BJ (cell line): ENCODE data around the gene EYA4. TPM values are rescaled to one million over a fixed set of nuclear protein-coding genes. Genes with fewer than 3 reads are reported as not detected.

Experiments
- CTCF ChIA-PET: fragments of 350-600 bp; formaldehyde crosslinking; extraction: SDS; loops from one replicate; lab custom pipeline; 2021; ENCODE audit warnings: antibody characterized with exemption, inconsistent platforms; lab: Yijun Ruan, JAX
- POLR2A ChIA-PET: fragments of 300-600 bp; sonication (Branson Sonifier 250); formaldehyde crosslinking; extraction: SDS; loops from one replicate; lab custom pipeline; 2021; ENCODE audit warnings: antibody characterized with exemption; lab: Charles Lee
- DNase-seq: peaks from one replicate; pipeline ENCODE4 v3.0.0-alpha.2; 2011; ENCODE audit warnings: low read depth
- H3K27me3 ChIP-seq: 2 replicates; pipeline ENCODE4 v1.6.0; 2011; ENCODE audit warnings: low read length; ENCODE audit not compliant: control insufficient read depth, insufficient read depth
- H3K36me3 ChIP-seq: 2 replicates; pipeline ENCODE4 v1.5.1; 2011; ENCODE audit warnings: low read length; ENCODE audit not compliant: control insufficient read depth, insufficient read depth
- H3K4me3 ChIP-seq: 2 replicates; pipeline ENCODE4 v1.5.1; 2011; ENCODE audit warnings: low read depth, mild to moderate bottlenecking, control low read depth, low read length
- polyA plus RNA-seq: library from polyadenylated mRNA; depleted of rRNA; stranded (reverse); fragments of >200 nt; gene quantifications from 2 replicates; pipeline ENCODE4 v1.2.3, GENCODE V29; 2011
- TF ChIP-seq, protein P1 (sequence below): IDR thresholded peaks from 2 replicates; pipeline ENCODE4 v1.5.1; 2011; ENCODE audit warnings: low read depth, mild to moderate bottlenecking, control low read depth, inconsistent platforms, low read length, moderate library complexity; ENCODE audit not compliant: insufficient read depth

Gene EYA4
- polyA plus RNA-seq, 1 experiment, result 0.32 TPM

- ChIA-PET CTCF (no interaction called here), POLR2A (no interaction called here)
Measured at GRCh38 chr6:133339543-133340384, 98.6 kb downstream of the EYA4 start.

DNA sequence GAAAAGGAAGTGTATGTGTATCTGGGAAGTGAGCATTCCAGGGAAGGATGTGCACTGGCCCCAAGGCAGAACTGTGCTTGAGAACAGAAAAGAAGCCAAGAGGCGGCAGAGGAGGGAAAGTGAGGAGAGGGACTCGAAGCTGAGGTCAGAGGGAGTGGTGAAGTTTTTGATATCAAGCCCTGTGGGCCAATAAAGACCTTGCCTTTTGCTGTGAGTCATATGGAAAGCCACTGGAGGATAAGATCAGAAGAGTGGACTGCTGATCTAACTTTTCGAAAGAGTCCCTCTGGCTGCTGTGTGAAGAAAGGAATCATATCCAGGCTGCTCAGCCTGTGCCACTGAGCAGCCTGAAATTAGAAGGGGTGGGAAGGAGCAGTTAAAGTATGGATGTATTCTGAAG, 99.4 kb downstream of the EYA4 start:
- TF ChIP-seq, protein P1, sequence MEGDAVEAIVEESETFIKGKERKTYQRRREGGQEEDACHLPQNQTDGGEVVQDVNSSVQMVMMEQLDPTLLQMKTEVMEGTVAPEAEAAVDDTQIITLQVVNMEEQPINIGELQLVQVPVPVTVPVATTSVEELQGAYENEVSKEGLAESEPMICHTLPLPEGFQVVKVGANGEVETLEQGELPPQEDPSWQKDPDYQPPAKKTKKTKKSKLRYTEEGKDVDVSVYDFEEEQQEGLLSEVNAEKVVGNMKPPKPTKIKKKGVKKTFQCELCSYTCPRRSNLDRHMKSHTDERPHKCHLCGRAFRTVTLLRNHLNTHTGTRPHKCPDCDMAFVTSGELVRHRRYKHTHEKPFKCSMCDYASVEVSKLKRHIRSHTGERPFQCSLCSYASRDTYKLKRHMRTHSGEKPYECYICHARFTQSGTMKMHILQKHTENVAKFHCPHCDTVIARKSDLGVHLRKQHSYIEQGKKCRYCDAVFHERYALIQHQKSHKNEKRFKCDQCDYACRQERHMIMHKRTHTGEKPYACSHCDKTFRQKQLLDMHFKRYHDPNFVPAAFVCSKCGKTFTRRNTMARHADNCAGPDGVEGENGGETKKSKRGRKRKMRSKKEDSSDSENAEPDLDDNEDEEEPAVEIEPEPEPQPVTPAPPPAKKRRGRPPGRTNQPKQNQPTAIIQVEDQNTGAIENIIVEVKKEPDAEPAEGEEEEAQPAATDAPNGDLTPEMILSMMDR, result no peak
- ChIA-PET CTCF (no interaction called here), POLR2A (no interaction called here)
- Histone ChIP-seq H3K4me3 (no peak overlapping the region), H3K36me3 (no peaks in the 10 kb centered on the region), H3K27me3 (no peaks in the 10 kb centered on the region)
- DNase-seq, result no peak

More at GRCh38 chr6:133339543-133340384, 98.6 kb downstream of the EYA4 start:
- TF ChIP-seq, protein P1, result no peak
- no peak for DNase-seq
- Histone ChIP-seq H3K27me3 (no peaks in the 10 kb centered on the region), H3K4me3 (no peak overlapping the region), H3K36me3 (no peaks in the 10 kb centered on the region)

GRCh38 chr6:133341607-133342158, 100.5 kb downstream of the EYA4 start:
- Histone ChIP-seq H3K36me3 (no peaks in the 10 kb centered on the region), H3K4me3 (no peak overlapping the region), H3K27me3 (no peaks in the 10 kb centered on the region)
- peak; percentile 80 for DNase-seq
- ChIA-PET CTCF (no interaction called here), POLR2A (interaction anchor here (0.7 kb wide), 1 partner anchor 17 kb away, joined by 6 read pairs; no protein-coding TSS in a partner anchor)
- TF ChIP-seq, protein P1, result no peak

- ChIA-PET CTCF (no interaction called here), POLR2A (no interaction called here)
- Histone ChIP-seq H3K36me3 (no peaks in the 10 kb centered on the region), H3K4me3 (no peak overlapping the region), H3K27me3 (no peaks in the 10 kb centered on the region)
- TF ChIP-seq, protein P1, result no peak
- DNase-seq, result no peak
Measured at GRCh38 chr6:133343220-133343619, 102.1 kb downstream of the EYA4 start.

DNA sequence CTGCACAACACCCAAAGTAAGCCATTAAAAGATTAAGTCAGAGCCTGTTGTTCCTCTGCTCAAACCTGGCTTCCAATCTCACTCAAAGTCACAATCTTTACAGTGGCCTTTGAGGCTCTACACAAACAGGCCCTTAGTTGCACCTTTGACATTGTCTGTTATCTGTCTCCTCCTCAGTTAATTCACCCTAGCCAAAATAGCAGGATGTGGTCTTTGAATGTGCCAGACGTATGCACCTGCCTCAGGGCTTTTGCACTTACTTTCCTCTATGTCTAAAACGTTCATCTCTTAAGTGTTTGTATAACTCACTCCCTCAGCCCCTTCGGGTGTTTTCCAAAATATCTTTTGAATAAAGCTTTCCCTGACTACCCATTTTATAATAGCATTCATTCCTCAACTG, 107.7 kb downstream of the EYA4 start:
- POLR2A ChIA-PET, result no interaction called here
- DNase-seq, result no peak
- Histone ChIP-seq H3K27me3 (no peaks in the 10 kb centered on the region), H3K4me3 (no peak overlapping the region), H3K36me3 (no peaks in the 10 kb centered on the region)
- TF ChIP-seq, protein P1, result no peak
- CTCF ChIA-PET, result no interaction called here
